HG03103 (cell line): Measurements from ENCODE around the gene WDR38.

Experiments
- ATAC-seq: cut with Tn5 transposase; IDR thresholded peaks from one replicate; pipeline ENCODE4 v1.9.1; 2021; ENCODE audit warnings: low read depth; ENCODE audit not compliant: unreplicated experiment

The WDR38 gene

DNA sequence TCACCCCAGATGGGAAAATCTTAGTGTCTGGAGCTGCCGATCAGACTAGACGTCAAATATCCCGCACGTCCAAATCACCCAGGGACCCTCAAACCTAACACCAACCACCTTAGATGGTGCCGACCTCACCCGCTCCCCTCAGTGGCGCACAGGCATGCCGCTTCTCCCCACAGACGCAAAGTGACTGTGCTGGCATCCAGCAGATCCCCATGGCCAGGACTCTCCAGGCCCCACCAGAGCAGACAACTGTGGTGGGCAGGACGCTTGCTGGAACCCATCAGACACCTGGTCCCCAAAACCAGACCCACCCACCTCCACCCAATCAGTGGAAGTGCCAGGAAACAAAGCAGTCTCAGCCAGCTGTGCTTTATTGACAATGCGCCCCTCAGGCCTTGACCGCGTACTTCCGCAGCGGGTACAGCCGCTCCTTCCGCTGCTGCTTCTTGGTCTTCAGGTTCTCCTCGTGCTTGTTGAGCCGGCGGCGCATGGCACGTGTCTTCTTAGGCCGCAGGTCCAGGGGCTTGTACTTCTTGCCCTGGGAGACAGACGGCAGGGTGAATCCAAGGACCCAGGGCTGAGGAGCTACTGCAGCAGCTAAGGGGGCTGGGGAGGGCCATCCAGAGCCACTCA lies 4.4 kb downstream of the WDR38 start:
- ATAC-seq = no peak

DNA sequence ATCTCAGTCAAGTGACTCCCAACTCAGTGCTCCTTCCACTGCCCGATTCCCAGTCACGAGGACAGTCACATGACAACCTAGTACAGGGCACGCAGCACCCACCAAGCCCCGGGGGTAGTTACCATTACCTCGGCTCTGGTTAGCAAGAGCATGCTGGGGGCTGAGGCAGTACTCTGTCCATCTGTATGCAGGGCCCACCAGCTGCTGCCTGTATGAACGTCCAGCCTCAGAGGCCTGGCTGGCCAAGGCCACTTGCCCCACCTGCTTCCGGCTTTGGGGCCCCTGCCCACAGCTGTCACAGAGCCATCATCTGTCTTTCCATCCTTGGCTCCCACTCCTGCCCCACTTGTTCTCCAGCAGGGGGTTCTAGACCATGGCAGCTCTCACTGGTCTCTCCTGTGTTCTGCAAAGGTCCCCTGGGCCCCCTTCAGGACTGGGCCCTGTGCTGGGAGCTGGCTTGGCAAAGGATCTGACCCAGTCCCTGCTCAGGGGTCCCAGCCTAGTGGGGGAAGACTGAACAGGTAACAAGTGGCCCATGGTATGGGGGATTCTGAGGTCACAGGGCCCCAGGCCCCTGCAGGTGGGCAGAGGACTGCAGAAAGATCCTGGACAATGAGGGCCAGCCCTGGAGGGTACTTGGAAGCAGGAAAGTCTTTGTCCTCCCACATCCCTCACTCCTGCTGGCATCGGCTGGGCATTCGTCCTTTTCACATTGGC lies 5.2 kb downstream of the WDR38 start:
- no peak for ATAC-seq

DNA sequence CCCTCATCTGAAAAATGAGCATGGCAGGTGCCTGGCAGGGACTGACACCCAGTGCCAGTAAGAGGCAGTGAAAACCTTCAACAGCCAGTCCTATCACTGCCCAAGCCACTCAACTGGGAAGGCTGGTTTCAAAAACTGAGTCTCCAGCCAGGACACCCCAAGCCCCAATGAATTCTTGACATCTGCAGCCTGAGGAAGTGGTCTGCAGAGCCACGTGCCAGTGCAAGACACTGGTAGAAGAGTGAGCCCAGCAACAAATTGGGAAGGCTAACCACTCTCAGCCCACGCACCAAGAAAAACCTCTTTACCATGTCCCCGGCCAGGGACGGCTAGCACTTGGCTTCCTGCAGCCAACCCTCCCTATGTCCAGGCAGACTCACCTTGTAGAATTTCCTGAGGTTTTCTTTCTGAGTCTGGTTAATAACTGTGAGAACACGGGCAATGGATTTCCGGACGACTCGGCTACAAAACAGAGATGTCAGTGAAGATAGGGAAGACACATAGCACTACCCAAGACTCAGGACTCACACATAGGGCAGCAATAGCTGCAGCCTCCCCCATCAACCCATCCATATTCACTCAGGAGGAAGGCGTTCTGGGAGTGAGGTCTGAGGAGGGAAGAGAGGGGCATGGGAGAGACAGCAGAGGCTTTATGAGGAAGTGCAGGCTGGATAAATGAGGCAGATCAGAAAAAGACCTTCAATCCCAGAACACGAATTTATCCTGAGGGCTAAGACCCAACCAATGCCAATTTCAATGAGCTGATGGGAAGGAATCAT lies 6.7 kb downstream of the WDR38 start:
- ATAC-seq = no peak

DNA sequence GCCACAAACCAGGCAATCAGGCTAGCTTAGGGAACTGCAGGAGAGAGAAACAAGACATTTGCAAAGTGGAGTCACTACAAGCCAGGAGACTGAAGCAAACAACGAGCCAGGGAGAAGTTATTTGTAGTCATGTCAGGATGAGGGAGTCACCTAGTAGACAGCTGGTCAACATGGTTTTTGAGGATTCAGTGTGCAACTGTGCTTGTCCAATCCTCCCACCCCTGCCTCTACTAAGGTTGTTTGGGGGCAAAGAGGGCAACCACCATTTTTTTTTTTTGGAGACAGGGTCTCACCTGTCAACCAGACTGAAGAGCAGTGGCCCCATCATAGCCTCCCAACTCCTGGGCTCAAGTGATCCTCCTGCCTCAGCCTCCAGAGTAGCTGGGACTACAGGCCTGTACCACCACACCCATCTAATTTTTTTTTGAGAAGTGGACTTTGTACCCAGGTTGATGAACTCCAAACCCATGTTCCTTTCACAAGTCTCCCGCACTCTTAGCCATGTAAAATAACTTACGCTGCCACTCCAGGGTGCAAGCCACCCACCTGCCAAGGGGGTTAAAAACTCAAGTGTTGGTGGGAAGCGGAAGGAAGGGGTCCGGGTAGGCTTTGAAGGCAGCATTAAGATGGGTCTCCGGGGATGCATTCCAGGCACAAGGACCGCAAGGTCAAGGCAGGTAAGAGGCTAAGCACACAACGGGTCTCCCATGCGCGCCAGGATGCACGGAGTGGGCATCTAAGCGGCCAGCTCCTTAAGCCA lies 7.5 kb downstream of the WDR38 start:
- ATAC-seq = no peak

DNA sequence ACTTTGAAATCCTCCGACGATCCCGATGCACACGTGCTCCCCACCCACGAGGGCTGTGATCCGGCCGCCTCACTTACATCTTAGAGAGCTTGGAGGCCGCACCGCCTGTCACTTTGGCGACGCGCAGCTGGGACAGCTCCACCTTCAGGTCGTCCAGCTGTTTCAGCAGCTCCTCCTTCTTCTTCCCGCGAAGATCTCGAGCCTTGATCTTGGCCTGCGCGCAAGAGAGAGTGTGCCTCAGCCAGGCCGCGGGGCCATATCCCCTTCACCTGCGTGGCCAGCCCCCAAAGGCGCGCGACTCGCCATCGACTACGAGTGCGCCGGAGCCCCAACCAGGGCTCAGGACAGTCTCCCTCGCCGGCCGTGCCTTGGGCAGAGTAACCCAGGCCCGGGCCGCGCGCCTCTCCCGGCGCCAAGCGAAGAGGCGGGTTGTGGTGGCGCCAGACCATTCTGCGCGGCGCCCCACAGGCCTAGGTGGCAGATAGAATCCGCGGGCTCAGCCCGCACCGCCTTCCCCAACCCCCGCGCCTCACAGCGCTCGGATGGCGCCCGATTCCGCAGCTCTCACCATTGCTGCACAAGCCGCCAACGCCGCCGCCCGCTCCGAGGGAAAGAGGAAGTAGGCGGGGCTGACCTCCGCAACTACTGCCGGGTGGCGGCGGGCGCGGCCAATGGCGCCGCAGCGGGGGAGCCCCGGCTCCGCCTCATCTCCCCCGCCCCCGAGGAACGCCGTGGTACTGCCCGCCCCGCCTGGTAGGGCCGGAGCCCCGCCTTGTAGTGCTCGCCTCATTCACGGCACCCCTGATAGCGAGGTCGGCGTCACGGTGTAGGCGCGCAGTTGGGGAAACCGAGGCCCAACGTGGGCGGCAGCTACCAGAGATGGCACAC lies 8.3 kb downstream of the WDR38 start, which contains the start of the genes ARPC5L and RPL35:
TSS of gene ARPC5L (plus strand) at position 789 of the 888 bp plus-strand sequence. CDS start 7,161 bp downstream, outside the sequence.
TSS of gene RPL35 (minus strand) at position 616 of the 888 bp plus-strand sequence. CDS start at position 571, 45 bp downstream.
- ATAC-seq = peak; percentile 77

DNA sequence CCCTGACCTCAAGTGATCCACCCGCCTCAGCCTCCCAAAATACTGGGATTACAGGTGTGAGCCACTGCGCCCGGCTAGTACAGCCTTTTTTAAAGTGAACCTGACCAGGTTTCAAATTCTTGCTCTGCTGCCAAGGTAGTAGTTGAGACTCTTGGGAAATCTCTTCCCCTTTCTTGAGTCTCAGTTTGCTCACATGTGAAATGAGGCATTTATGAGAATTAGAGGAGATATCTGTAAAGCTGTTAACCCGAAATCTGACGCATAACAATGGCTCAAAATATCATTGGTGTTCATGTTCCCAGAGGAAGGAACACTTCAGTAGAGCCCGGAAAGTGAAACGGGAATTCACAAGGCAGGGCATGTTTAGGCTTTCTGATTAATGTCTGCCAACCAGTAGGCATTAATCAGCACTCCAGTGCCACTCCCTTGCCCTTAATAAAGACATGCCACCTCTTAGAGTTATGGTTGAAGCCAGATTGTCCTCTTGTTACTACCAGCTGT lies 10.2 kb downstream of the WDR38 start:
- ATAC-seq = no peak

DNA sequence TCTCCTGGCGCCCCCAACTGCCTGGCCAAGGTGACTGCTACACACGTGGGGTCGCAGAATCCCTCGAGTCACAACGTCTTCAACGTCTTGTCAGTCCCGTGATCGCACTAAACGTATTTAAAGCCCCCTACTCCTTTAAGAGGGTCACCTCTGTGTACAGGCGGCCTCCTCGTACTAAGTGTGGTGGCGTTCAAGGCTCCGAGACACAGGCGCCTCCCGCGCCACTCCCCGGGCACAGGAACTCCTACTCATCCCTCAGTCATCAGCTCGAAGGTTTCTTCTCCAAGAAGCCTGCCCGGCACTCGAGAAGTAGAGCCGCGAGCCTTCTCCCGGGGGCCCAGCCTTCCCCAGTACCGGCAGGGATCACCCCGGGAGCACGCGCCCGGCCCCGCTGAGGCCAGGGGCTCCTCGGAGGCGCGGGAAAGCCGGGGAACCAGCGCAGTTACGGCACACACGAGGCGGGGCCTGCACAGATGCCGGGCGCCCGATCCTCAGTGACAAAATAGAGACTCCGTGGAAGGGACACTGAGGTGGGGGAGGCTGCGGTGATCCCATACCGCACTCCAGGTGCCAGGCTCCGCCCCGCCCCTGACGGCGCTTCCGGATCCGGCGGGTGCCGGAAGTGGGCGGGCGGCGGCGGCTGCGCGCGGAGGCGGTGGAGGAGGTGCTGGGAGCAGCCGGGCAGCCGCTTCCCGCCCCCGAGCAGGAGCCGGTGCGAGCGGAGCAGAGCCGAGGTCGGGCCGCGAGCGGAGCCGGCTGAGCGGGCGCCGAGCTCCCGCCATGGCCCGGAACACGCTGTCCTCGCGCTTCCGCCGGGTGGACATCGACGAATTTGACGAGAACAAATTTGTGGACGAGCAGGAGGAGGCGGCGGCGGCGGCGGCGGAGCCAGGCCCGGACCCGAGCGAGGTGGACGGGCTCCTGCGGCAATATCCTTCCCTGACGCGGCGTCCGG lies 15.5 kb downstream of the WDR38 start:
- ATAC-seq = peak; percentile 42

DNA sequence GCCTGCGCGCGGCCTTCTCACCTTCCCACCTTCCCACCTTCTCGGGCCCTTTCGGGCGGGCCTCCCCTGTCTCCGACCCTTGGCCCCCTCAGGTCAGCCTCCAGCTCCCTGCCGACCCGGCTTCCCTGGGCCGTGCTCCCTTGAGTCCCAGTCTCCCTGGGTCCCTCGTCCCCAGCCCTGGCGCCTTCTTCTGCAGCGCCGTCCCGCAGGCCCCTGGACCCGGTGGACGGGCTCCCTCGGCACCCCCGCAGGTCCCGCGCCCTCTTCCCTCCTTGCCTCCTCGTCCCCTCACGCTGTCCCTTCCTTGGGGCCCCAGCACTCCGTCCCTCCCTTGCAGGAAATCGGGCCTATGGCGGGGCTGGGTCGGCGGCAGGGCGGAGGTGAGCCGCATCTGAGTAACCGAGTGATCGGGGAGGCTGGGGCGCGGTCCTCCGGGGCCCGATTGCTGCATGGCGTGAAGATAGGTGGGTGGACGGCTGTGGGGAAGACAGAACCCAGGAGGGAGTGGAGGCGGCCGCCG lies 16.3 kb downstream of the WDR38 start:
- no peak for ATAC-seq

DNA sequence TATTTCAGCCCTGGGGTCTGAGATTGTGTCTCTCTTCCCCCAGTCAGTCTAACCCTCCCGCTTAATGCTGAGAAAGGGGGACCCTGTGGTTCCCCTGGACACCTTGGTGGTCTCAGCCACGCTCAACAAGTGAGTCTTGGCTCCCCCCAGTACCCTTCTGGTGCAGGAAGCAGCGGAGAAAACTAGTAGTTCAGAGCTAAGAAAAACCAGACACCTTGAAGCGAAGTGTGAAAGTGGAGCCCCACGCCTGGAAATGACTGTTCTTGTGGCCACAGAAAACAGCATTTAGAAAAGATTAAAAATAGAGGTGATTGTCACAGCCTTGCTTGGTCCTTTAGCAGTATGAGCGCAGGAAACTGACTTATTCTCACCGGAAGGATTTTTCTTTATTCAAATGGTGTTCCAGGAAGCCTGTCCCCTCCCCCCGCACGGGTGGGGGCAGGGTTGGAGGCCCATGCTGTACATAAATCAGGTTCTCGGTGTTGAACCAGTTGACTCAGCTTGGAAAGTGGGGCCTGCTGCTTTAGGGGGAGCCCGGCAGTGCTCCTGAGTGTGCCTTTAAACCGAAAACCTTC lies 16.8 kb downstream of the WDR38 start:
- ATAC-seq = no peak

DNA sequence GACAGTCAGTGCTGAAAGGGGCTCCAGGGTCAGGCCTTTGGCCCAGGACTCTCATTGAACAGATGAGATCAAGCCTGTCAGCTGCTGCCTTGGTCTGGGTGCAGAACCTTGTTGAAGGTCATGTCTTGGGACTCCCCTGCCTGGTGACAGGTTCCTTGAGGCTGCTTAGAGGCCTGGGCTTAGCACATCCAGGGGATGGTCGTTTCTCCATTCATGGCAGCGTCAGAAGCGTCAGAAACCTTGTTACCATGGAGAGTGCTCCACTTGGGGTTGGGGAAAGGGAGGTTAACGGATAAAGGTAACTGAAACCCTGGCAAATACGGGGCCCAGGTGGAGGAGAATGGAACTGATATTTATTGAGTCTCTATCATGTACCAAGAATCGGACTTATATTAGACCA lies 17.5 kb downstream of the WDR38 start:
- ATAC-seq = no peak

DNA sequence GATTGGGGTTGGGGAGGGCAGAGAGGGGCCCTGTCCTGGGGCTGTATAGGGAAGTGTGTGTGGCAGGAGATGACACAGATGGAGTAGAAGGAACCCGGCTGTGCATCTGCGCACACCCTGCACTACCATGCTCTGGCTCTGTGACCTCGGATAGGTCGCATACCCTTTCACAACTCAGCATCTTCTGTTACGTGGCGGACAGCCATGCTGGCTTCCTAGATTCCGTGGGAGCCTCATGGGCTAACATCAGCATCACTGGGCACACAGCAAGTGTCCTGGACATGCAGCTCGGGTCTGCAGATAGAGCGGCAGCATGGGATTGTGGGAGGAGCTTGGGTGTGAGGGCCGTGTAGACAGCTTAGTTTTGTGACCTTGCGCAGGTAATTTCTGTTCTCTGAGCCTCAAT lies 17.9 kb downstream of the WDR38 start:
- no peak for ATAC-seq

DNA sequence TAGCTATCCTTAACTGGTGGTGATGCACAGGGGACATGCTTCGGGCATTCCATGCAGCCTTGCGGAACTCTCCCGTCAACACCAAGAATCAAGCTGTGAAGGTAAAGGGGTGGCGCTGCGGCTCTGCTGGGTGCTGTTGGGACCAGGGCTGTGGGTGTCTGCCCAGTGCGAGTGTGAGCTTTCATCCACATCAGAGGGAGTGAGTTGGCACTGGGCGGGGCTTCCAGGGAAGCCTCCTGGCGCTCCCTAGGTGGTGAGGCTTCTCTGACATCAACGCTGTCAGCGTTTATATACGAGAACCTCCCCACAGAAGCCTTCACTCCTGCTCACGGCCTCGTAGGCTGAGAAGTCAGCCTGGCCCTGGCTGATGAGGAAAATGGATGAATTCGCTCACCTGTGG lies 20.4 kb downstream of the WDR38 start:
- no peak for ATAC-seq

DNA sequence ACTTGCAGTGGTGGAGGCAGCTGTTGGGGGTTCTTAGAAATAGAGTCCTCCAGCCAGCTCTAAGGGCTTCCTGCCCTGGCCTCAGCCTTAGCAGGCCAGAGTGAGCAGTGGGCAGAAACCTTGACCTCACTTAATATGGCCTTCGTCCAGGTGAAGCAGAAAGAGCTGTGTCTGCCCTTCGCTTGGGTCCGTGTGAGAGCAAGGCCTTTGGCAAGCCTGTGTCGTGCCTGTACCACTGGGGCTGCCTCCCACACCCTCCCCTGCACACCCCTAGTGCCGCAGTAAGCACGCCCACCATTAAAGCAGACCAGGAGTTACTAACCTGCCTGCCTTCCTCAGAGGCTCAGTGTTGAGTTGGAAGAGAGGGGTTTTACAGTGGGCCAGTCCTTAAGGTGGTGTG lies 22.2 kb downstream of the WDR38 start:
- no peak for ATAC-seq

DNA sequence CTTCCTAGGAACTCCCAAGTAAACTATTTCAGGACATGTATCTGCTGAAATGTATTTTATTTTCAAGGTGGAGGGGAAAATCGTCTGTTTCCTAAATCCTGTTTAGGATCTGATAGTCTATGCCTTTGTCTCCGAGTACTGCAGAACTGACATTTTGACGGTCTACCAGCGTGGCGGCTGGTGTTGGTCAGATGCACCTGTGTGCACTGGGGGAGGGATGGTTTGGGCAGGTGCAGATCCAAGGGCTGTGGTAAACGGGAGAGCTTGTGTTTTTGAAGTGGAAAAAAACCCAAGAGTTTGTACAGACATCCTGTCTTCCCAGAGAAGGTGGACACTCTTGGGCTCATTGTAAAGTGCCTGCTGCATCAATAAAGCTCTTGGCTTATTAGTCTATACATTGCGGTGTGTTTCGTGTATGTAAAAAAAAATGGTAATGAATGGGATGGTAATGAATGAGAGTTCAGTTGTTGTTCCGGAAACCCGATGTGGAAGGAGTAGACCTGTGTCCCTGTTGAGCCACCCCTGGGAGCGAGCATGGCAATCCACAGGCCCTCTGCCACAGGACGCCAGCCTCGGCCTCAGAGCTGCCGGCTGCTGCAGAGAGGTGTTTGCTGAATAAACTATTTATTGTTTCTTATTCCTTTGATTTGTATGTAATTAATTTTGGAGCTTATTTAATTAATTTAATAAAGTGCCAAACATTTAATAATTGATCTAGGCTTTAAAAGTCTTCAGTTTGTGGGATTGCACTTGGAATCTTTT lies 23.9 kb downstream of the WDR38 start:
- ATAC-seq = no peak

DNA sequence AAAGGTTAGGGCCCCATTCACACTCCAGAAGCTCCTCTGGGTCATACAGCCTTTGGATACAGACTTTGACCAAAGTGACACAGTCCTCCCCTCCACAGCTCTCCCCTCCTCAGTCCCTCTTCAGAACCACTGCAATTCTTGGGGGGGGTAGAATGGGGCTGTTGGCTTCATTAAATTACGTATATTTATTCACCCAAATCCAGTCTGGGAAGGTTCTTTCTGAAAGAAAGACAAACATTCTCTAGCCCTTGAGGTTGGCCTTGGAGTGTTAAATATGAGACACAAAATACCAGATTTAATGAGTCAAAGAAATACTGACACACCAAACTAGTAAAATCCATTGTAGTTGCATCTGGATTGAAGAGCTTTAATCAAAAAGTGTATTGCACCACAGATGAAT lies 24.8 kb downstream of the WDR38 start:
- ATAC-seq = no peak

DNA sequence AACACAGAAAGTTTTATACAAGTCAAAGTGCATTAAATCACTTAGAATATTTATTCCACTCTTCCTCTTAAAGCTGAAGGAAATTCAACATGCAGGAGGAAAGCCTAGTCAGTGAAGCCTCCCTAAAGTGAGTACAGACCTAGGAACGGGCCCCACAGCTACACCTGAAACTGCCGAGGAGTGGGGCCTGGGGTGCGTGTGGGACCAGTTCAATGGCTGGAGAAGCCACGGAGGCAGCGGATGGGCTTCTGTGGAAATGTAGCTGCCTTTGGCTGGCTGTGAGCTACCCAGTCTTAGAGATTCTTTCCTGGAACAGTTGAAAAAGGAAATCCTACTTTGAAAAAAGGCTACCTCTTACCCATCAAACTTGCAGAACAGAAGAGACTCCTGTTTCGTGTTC lies 25.3 kb downstream of the WDR38 start:
- ATAC-seq = no peak

DNA sequence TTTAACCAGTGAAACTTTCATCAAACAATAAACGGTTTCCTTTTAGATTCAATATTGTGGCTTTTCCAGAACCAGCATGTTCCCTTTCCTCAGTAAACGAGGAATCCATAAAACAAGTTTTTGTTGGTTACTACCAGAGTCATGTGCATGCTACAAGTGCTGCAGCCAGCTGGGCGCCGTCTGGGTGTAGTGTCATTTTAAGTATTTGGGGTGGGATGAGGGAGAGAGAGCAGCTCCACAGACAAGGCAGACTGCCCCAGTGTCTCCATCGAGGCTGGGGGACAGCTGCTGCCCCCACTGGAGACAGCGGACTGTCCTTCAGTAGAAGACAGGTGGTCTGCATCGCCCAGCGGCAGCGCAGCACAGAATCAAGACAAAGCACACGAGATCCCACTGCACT lies 26.0 kb downstream of the WDR38 start:
- ATAC-seq = no peak
